Activated CD8-positive, alpha-beta memory T cell treated with anti-CD3 and anti-CD28 coated beads, Interleukin-2, amount 50 U/mL, for 24 hours (primary cell): ENCODE data around the gene UBE2N.
"Not testable (repeated sequence)": the region's sequence is repeated elsewhere in the genome, so short reads cannot be mapped to it uniquely, and the experiment has no call there.

Source experiments
- DNase-seq: peaks from one replicate; pipeline ENCODE4 v3.0.0-alpha.2; 2020; ENCODE audit errors: extremely low read depth

Gene UBE2N

GRCh38 chr12:93379981-93380361, 61.8 kb downstream of the UBE2N start:
- no peak for DNase-seq

DNA sequence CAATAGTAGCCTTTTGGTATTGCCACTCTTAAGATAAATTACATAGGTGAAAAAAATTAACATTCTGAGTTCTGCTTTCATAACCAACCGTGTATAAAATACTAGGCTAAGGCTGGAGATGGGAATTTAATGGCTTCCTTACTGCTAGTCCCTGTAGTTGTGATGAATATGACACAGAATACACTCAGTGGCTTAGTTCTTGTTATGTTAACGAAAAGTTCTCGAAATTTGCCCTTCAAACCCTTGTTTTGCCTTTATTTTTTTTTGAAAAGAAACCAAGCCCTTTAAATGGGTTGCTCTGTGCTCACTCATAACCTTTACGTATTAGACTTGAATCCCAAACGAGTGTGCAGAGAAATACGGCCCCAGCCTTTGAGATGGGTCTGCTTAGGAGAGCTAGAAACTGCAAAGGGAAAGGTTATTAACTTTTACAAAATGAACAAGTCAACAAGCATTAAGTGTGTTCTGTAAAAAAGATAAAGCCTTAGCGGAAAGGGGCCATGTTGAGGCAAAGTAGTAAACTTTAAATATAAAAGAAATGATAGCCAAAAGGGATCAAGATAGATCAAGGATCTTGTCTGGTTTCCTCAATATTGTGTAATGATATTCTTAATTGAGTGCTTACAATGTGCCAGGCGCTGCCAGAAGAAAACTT, 62.3 kb downstream of the UBE2N start:
- DNase-seq = no peak

DNA sequence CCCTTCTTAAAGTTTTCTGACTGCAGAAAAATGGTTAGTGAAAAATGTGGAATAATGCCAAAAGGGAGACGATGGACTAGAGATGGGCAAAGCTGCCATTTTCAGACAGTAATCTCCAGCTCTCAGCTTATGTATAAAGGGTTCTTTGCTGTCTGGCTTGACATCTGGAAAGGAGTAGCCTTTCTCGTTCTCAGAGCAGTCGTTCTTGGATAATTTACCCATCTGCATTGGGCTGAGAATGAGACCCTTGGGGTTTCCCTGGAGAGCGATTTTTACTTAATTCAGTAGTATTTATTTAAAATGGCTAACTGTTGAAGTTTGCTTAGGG, 62.8 kb downstream of the UBE2N start:
- DNase-seq = no peak

- not testable (repeated sequence) for DNase-seq
Measured at GRCh38 chr12:93378196-93378997, 63.4 kb downstream of the UBE2N start.

DNA sequence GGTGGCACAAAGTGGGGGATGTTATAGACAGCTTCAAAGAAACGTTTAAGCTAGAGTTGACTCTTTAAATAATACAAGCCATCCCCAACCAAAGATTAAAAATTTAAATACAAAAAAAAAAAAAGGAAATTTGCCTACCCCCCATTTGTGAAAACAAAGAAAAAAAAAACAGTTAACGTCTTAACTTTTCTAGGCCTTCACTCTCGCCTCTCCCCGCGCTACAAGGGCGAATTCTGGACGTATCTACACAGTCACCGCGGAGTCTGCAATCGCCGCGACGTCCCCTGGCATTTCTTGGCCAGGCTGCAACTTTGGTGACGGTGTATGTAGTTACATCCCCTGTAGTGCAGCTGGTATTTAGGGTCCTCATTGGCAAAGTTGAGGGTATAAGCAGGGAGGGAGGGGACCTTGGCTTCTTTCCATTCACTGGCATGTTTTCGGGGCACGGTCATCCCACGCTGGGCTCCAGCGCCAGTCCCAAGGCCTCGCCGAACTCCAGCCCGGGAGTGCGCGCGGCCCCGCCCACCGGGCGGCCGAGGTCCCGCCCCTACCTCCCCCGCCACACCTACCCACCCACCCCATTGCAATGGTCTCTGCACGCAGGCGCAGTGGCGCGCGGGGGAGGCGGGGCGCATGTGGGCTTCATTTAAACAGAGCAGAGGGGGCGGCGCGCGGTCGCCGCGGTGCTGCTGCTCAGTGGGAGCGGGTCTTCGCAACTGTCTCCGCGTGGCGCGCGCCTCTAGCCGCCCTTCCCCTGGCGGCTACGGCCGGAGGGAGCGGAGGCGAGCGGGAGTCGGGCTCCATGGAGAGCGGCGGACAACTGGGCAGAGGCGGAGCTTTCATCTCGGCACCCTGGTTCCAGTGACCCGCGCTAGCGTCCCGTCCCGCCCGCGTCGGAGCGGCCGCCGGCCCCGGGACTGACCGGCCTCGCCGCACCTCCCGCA, 64.2 kb downstream of the UBE2N start, which contains the start of gene NUDT4:
TSS of gene NUDT4 (plus strand) at position 674 of the 944 bp plus-strand sequence. CDS start 398 bp downstream, outside the sequence.
- peak; percentile 91 for DNase-seq

GRCh38 chr12:93376436-93377251, 65.1 kb downstream of the UBE2N start:
- DNase-seq = no peak

DNA sequence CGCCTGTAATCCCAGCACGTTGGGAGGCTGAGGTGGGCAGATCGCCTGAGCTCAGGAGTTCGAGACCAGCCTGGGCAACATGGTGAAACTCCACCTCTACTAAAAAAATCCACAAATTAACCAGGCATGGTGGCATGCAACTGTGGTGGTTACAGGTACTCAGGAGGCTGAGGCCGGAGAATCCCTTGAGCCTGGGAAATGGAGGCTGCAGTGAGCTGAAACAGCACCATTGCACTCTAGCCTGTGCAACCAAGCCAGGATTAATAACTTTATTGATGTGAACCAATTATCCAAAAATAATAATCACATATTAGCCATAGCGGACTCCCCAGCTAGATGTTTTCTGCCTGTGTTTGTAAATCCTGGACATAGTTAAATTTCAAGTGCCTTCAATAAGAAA, 65.8 kb downstream of the UBE2N start:
- no peak for DNase-seq

- no peak for DNase-seq
Measured at GRCh38 chr12:93373961-93374656, 67.6 kb downstream of the UBE2N start.

- no peak for DNase-seq
Measured at GRCh38 chr12:93370947-93371346, 70.8 kb downstream of the UBE2N start.

- no peak for DNase-seq
Measured at GRCh38 chr12:93369505-93369904, 72.2 kb downstream of the UBE2N start.

- no peak for DNase-seq
Measured at GRCh38 chr12:93368766-93369165, 73.0 kb downstream of the UBE2N start.

DNA sequence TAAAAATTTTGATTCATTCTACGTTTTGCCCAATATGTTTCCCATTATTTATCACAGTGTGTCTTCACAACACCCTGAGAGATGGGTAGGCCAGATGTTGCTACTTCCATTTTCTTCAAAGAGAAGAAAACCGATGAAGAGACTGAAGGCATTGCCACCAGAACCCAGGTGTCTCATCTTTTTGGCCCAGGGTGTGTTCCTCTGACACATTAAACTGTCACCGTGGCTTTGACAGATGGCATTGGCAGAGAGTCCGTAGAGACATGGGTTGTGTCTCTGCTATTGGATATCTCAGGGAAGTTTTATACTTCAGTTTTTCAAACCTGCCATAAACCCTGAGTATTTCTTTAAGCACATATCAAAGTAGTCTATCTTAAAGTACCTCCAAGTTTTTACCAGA, 75.3 kb downstream of the UBE2N start:
- DNase-seq = no peak

GRCh38 chr12:93365616-93366405, 75.9 kb downstream of the UBE2N start:
- DNase-seq = no peak

- DNase-seq = no peak
Measured at GRCh38 chr12:93363841-93364297, 77.9 kb downstream of the UBE2N start.

DNA sequence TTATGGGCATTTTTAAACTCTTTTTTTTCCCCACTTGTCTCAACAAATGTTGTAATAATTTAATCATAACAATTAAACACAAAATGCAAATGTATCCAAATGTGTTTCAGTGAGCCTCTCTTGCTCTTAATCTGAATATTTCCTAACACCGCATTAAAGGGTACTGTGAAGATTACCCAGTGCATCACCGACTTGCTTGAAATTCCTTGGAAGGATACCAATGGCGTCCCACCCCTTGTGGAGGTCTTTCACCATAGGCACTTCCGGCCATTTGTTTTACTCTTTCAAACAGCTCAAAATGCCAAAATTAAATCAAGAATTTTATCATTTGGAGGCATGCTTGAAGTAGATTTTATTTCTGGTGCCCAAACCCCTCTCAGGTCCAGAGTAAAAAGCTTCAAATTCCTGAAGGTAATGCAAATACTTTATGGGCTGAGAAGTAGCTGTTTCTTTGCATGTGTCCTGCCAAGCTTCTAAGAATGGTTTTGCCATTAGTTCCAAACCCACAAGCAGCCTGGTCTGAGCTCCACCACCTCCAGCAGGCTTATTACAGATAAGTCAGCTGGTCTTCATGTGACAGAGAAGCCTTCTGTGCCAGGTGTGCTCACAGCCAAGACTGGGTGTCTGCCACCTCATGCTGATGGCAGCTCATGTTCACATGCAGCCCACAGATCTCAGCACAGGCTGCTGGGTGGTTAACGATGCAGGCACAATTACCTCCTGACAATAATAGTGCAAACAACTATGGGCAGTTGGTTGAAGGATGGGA, 80.4 kb downstream of the UBE2N start:
- no peak for DNase-seq

GRCh38 chr12:93360688-93361087, 81.1 kb downstream of the UBE2N start:
- no peak for DNase-seq

- DNase-seq = no peak
Measured at GRCh38 chr12:93358821-93359220, 82.9 kb downstream of the UBE2N start.

GRCh38 chr12:93358058-93358457, 83.7 kb downstream of the UBE2N start:
- no peak for DNase-seq

GRCh38 chr12:93356214-93356613, 85.5 kb downstream of the UBE2N start:
- no peak for DNase-seq
